Measurements from ENCODE around the gene NOTCH4. TPM values are rescaled to one million over a fixed set of nuclear protein-coding genes. Genes with fewer than 3 reads are reported as not detected.
A peak's percentile ranks its signal among the peaks of the same experiment; 100 is the strongest.

Gene NOTCH4
- total and polyA plus RNA-seq, 9 of the 15 experiments (the other 6 are each of a cell fraction or from before 2014, with no cell fraction given) = 0.24 to 4.3 (median 1.7) TPM

- peak; percentile 40; the same call in 1 of the 2 replicates for TF ChIP-seq ZBTB2 (IDR thresholded peaks at IDR 0.05)
- TF ChIP-seq VEZF1 (CRISPR knock-in tag; IDR thresholded peaks at IDR 0.05) = peak; percentile 80
- TF ChIP-seq UBTF (IDR thresholded peaks at IDR 0.05; ENCODE audit: borderline replicate concordance in 1 of 2, low read depth in 2 of 2, low read length in 2 of 2) = peak in 1 of 2 experiments; percentile 58; a peak in 1 of 4 replicates
- TF ChIP-seq LCOR (CRISPR knock-in tag; IDR thresholded peaks at IDR 0.05) = no peak
- no peak for TF ChIP-seq THRA (IDR thresholded peaks at IDR 0.05)
- TF ChIP-seq MYNN (IDR thresholded peaks at IDR 0.05) = no peak
- no peak for TF ChIP-seq MYNN (CRISPR knock-in tag; IDR thresholded peaks at IDR 0.05)
- TF ChIP-seq DIDO1 (tag; IDR thresholded peaks at IDR 0.05; ENCODE audit: low read depth) = no peak
- no peak for TF ChIP-seq HDAC3 (IDR thresholded peaks at IDR 0.05; ENCODE audit: borderline replicate concordance, partially characterized antibody)
- no peak for TF ChIP-seq RBM17 (IDR thresholded peaks at IDR 0.05; ENCODE audit: borderline replicate concordance, low read depth, low read length)
- TF ChIP-seq ATF7 (IDR thresholded peaks at IDR 0.05) = peak; percentile 84
- no peak for TF ChIP-seq FOXO4 (CRISPR knock-in tag; IDR thresholded peaks at IDR 0.05)
- no peak for TF ChIP-seq ZNF3 (CRISPR knock-in tag; IDR thresholded peaks at IDR 0.05)
- no peak for TF ChIP-seq MEF2A (IDR thresholded peaks at IDR 0.05; ENCODE audit: control insufficient read depth, low read depth, low read length)
- no peak for TF ChIP-seq HEY1 (CRISPR knock-in tag; IDR thresholded peaks at IDR 0.05; ENCODE audit: borderline replicate concordance)
- TF ChIP-seq ARID2 (IDR thresholded peaks at IDR 0.05) = no peak
- TF ChIP-seq TEAD4 (IDR thresholded peaks at IDR 0.05; ENCODE audit: low read length) = no peak; the same call in 1 of the 2 replicates
- no peak for TF ChIP-seq TEAD4 (CRISPR knock-in tag; IDR thresholded peaks at IDR 0.05; ENCODE audit: borderline replicate concordance)
- no peak for TF ChIP-seq SUPT5H (IDR thresholded peaks at IDR 0.05)
- TF ChIP-seq STAT6 (CRISPR knock-in tag; IDR thresholded peaks at IDR 0.05) = no peak
Measured at GRCh38 chr6:32195652-32195901, 28.3 kb downstream of the NOTCH4 start (continued).

Data from K562 (cell line).